ENCODE measurements around the gene TRPM8.

The TRPM8 gene

GRCh38 chr2:233977296-233977837 lies 60.2 kb downstream of the TRPM8 start:
- no peak overlapping the region for H3K4me3 ChIP-seq (replicated peaks; ENCODE audit: insufficient read depth, low read length)
- no peak for DNase-seq (ENCODE audit: low read depth in 1 of 2, low spot score in 1 of 2)
- TF ChIP-seq CTCF (IDR thresholded peaks at IDR 0.05; ENCODE audit: insufficient read depth, low read length) (no peak), POLR2AphosphoS5 (IDR thresholded peaks at IDR 0.05; ENCODE audit: low read depth) (no peak), REST (IDR thresholded peaks at IDR 0.05; ENCODE audit: insufficient replicate concordance, low read depth) (peak; percentile 74)
- H3K27ac ChIP-seq (replicated peaks), result no peak overlapping the region
- H3K27me3 ChIP-seq (ENCODE audit: insufficient read depth, poor library complexity, severe bottlenecking), result peaks cover under 1% of the 10 kb centered on the region

GRCh38 chr2:233979748-233980147 lies 62.6 kb downstream of the TRPM8 start:
- Histone ChIP-seq H3K27ac (replicated peaks) (no peak overlapping the region), H3K4me3 (replicated peaks; ENCODE audit: insufficient read depth, low read length) (no peak overlapping the region), H3K27me3 (ENCODE audit: insufficient read depth, poor library complexity, severe bottlenecking) (peaks cover 3% of the 10 kb centered on the region)
- TF ChIP-seq GABPA (IDR thresholded peaks at IDR 0.05; ENCODE audit: low read depth) (no peak), CTCF (IDR thresholded peaks at IDR 0.05; ENCODE audit: insufficient read depth, low read length) (no peak), SPI1 (IDR thresholded peaks at IDR 0.05; ENCODE audit: borderline replicate concordance, low read depth) (no peak), REST (IDR thresholded peaks at IDR 0.05; ENCODE audit: insufficient replicate concordance, low read depth) (no peak), POLR2AphosphoS5 (IDR thresholded peaks at IDR 0.05; ENCODE audit: low read depth) (no peak)
- DNase-seq (ENCODE audit: low read depth in 1 of 2, low spot score in 1 of 2), result no peak

GRCh38 chr2:233980955-233981561 lies 63.9 kb downstream of the TRPM8 start:
- Histone ChIP-seq H3K27ac (replicated peaks) (no peak overlapping the region), H3K27me3 (ENCODE audit: insufficient read depth, poor library complexity, severe bottlenecking) (peaks cover 3% of the 10 kb centered on the region), H3K4me3 (replicated peaks; ENCODE audit: insufficient read depth, low read length) (no peak overlapping the region)
- DNase-seq (ENCODE audit: low read depth in 1 of 2, low spot score in 1 of 2), result no peak
- TF ChIP-seq REST (IDR thresholded peaks at IDR 0.05; ENCODE audit: insufficient replicate concordance, low read depth), result no peak
- no peak for TF ChIP-seq POLR2AphosphoS5 (IDR thresholded peaks at IDR 0.05; ENCODE audit: low read depth)
- TF ChIP-seq SPI1 (IDR thresholded peaks at IDR 0.05; ENCODE audit: borderline replicate concordance, low read depth), result no peak
- TF ChIP-seq CTCF (IDR thresholded peaks at IDR 0.05; ENCODE audit: insufficient read depth, low read length), result no peak
- TF ChIP-seq GABPA (IDR thresholded peaks at IDR 0.05; ENCODE audit: low read depth), result no peak

Data from HL-60 (cell line).